ENCODE results near the gene ATP2B2.
A peak's percentile ranks its signal among the peaks of the same experiment; 100 is the strongest.
"Not testable (repeated sequence)": the region's sequence is repeated elsewhere in the genome, so short reads cannot be mapped to it uniquely, and the experiment has no call there.

ATP2B2 gene

DNA sequence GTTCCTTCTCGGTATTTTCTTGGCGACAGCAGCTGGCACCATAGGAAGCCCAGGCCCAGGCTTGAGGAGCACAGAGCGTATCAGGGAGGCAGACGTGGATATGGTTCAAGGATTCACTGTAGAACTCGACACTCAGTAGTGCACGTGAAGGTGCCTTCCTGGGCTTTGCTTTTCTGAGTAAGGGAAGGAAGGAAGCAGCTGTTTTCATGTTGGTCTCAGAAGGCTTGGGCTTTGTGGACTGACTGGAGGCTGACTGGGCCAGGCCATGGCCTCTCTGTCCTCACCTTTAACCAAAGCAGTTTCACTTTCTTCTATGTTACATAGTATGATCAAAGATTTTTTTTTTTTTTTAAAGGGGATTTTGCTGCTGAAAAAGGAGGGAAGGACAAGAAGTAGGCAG is 205.7 kb downstream of the ATP2B2 start:
- no peaks in the 10 kb centered on the region for H3K9me3 Mint-ChIP-seq (ENCODE audit: low read depth)
- H3K4me3 Mint-ChIP-seq = no peak overlapping the region
- H3K27me3 Mint-ChIP-seq = no peaks in the 10 kb centered on the region
- peaks cover 10% of the 10 kb centered on the region for H3K4me1 Mint-ChIP-seq (ENCODE audit: low read depth)
- H3K27ac Mint-ChIP-seq = peak overlapping the region; percentile 47
- H3K36me3 Mint-ChIP-seq = peaks cover 6% of the 10 kb centered on the region

DNA sequence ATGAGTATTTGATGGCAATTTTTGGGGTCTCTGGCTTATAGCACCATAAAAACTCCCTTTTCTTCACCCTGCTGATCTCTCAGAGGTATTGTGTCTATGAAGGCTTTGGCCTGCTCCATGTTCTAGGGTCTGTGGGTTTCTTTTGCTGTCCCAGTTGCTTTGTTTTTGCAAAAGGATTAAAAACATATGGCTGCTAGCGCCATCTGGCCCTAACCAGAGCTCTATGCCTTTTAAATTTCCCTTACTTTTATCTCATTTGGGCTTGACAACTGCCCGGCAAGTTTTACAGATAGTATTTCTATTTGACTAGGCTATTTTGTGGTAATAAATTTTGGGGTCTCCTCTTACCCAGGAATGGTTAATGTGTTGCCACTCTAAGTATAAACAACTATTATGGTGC is 206.2 kb downstream of the ATP2B2 start:
- Mint-ChIP-seq H3K27me3 (no peaks in the 10 kb centered on the region), H3K4me1 (ENCODE audit: low read depth) (peaks cover 10% of the 10 kb centered on the region), H3K4me3 (no peak overlapping the region), H3K9me3 (ENCODE audit: low read depth) (no peaks in the 10 kb centered on the region), H3K36me3 (peaks cover 6% of the 10 kb centered on the region), H3K27ac (peak overlapping the region; percentile 47)

DNA sequence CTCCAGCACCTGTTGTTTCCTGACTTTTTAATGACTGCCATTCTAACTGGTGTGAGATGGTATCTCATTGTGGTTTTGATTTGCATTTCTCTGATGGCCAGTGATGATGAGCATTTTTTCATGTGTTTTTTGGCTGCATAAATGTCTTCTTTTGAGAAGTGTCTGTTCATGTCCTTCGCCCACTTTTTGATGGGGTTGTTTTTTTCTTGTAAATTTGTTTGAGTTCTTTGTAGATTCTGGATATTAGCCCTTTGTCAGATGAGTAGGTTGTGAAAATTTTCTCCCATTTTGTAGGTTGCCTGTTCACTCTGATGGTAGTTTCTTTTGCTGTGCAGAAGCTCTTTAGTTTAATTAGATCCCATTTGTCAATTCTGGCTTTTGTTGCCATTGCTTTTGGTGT is 207.3 kb downstream of the ATP2B2 start:
- H3K9me3 Mint-ChIP-seq (ENCODE audit: low read depth); H3K36me3 Mint-ChIP-seq: not testable (repeated sequence)

DNA sequence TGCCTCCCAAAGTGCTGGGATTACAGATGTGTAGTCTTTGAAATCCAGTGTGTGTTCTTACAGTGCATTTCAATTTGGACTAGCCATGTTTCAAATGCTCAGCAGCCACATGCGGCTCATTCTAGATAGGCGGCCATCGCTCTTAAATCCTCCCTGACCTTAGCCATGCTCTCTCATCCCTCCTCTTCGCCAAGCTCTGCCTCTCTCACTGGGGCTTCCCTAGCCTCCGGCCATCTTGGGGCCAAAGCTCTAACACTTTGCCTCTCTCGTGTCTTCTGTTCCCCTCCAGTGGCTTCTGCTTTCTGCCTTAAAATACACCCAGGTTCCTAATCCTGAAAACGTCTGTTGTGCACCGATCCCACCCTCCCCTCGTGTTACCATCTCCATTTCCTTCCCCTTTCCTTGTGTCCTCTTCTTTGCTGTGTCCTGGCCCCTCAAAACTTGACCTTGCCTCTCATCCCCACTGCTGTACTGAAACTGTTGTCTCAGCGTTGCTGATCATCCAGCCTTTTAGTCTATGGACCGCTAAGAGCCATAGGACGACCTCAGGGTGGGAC is 211.3 kb downstream of the ATP2B2 start:
- no peaks in the 10 kb centered on the region for H3K27me3 Mint-ChIP-seq
- H3K9me3 Mint-ChIP-seq (ENCODE audit: low read depth) = no peaks in the 10 kb centered on the region
- peak overlapping the region; percentile 61 for H3K27ac Mint-ChIP-seq
- no peak overlapping the region for H3K4me3 Mint-ChIP-seq
- peaks cover 6% of the 10 kb centered on the region for H3K36me3 Mint-ChIP-seq
- H3K4me1 Mint-ChIP-seq (ENCODE audit: low read depth) = peaks cover 8% of the 10 kb centered on the region

More for the DNA sequence above, 207.3 kb downstream of the ATP2B2 start:
- not testable (repeated sequence) for H3K4me3 Mint-ChIP-seq, H3K27me3 Mint-ChIP-seq, H3K27ac Mint-ChIP-seq
- peaks cover 10% of the 10 kb centered on the region for H3K4me1 Mint-ChIP-seq (ENCODE audit: low read depth)

DNA sequence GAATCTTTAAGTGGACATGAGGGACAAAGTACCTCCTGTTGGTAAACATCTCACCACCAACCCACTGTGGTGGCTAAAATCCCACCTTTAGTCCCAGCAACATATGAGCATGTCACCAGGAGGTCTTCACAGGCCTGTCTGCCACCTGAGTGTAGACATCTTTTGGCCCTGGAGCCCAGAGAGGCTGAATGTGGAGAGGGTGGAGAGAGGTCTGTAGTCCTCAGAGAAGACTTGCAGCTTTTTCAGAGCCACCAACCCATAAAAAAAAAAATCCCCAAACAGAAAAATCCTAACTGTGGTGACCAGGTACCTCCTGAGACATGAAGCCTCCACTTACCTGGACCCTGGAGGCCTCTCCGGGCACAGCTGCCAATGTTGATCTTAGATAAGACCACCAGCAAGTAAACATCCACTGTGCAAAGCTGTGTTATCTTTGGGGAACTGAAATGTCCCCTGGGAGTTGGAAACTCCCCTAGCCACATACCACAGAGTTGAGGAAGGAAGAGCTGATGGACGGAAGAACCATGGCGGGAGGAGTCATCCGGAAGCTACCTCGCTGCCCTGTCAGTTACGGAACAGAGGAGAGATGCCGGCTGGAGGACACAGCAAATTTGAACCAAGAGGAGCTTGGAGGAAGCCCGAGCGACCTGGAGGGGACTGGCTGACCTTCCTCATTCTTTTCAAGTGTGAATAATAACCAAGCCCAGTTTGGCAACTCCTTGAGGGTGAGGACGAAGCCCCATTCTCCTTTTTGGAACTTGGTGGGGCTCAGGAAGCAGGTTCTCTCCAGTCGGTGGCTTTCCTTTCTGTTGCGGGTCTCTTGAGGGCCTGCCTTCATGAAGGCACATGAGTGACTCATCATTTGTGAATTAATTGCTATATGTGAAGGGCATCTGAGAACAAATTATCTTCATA is 212.6 kb downstream of the ATP2B2 start, which contains the start of gene GHRL:
GHRL (minus strand) TSS at position 443 of the 915 bp plus-strand sequence. CDS start 2,767 bp downstream, outside the sequence.
- no peaks in the 10 kb centered on the region for H3K9me3 Mint-ChIP-seq (ENCODE audit: low read depth)
- H3K4me1 Mint-ChIP-seq (ENCODE audit: low read depth) = peaks cover 5% of the 10 kb centered on the region
- H3K36me3 Mint-ChIP-seq = peaks cover 6% of the 10 kb centered on the region
- no peaks in the 10 kb centered on the region for H3K27me3 Mint-ChIP-seq
- H3K4me3 Mint-ChIP-seq = no peak within 1 kb of the TSS
- H3K27ac Mint-ChIP-seq = peak within 1 kb of the TSS; percentile 68

DNA sequence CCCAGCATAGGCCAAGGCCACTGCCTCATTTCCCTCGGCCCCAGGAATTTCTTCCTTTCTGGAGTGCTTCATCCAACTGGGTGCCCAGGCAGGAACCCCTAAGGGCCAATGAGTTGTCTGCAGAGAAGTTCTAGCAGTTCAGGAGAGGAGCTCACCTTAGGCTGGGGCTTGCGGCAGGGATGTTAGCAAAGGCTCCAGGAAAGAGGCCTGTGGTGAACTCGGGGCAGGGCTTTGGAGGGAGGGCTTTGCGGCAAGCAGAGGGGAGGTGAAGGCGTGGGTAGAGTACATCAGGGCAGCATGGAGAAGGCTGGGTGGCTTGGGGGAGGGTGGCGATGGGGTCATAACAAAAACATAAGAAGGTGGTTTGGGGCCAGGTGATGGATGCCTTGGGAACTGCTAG is 213.7 kb downstream of the ATP2B2 start:
- H3K9me3 Mint-ChIP-seq (ENCODE audit: low read depth) = no peaks in the 10 kb centered on the region
- no peak overlapping the region for H3K4me3 Mint-ChIP-seq
- H3K27me3 Mint-ChIP-seq = no peaks in the 10 kb centered on the region
- peaks cover 6% of the 10 kb centered on the region for H3K36me3 Mint-ChIP-seq
- peak overlapping the region; percentile 46 for H3K27ac Mint-ChIP-seq
- H3K4me1 Mint-ChIP-seq (ENCODE audit: low read depth) = peaks cover 7% of the 10 kb centered on the region

DNA sequence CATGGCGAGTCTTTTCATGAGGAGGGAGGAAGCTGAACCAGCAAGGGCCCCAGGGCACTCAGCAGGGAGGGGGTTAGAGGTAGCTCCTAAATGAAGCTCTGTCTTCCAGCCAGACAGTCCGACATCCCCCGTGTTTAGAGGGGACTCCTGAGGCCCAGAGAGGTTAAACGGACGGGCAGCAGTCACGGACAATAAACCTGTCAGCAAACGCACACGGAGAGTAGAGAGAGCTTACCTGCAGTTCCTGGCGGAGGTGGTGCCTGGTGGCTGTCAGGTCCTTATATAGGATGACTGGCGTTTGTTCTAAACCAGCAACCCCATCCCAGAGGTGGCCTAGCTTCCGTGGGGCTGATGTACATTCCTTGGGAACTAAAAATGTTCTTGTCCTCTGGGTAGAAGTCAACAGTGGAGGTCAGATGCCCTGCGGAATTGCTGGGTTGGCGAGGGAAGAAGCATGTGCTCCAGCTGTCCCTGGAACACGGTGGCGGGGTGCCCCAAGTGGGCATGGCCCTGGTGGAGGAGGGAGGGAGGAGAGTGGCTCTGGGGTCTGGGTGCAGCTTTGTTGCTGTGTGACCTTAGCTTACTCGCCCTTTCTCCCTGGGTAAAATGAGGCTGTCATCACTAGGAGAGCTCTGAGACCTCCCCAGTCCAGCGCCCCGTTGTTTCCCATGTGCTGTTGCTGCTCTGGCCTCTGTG is 214.8 kb downstream of the ATP2B2 start:
- Mint-ChIP-seq H3K4me1 (ENCODE audit: low read depth) (peaks cover 7% of the 10 kb centered on the region), H3K27ac (no peak overlapping the region), H3K36me3 (peaks cover 6% of the 10 kb centered on the region), H3K27me3 (no peaks in the 10 kb centered on the region), H3K4me3 (no peak overlapping the region), H3K9me3 (ENCODE audit: low read depth) (no peaks in the 10 kb centered on the region)

DNA sequence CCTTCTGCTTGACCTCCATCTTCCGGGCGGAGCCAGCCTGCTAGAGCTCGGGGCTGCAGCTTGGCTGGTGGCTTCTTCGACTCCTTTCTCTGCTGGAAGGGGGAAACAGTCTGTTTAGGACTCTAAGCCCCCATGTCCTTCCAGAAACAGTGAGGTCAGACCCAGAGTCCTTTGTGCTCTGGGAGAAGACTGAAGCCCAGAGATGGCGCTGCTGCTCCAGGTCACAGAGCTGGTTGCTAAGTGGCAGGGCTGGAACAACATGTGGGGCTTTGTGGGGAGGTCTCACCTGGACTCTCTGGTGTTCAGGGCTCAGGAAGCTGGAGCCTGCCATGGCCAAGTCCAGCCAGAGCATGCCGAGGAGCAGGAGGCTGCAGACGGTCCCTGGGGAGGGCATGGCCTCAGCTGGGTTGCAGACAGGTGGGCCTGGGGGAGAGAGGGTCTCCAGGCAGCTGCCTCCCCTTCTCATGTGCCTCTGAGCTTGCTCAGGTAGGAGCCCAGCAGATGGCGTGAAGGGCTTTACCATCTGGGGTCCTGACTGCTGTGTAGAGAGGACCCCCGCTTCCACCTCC is 215.5 kb downstream of the ATP2B2 start:
- Mint-ChIP-seq H3K36me3 (peaks cover 1% of the 10 kb centered on the region), H3K27ac (no peak overlapping the region), H3K4me3 (no peak overlapping the region), H3K4me1 (ENCODE audit: low read depth) (peaks cover 10% of the 10 kb centered on the region), H3K27me3 (no peaks in the 10 kb centered on the region), H3K9me3 (ENCODE audit: low read depth) (no peaks in the 10 kb centered on the region)

DNA sequence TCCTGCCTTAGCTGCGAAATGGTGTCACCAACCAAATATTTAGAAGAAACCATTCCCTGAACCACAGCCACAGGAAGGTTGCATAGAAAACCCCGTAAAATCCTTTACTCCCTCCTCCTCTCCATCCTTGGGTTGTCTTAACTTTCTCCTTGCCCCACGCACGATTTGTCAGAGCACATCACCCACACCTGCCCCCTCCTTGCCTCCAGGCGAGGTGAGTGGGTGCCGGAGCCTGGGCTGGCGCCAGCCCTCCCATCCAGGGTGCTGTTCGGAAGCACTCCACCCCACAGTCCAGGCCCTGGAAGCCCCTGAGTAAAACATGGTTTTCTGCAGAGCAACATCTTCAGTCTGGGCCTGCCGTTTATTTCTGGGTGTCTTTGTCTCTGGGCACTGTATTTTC is 216.3 kb downstream of the ATP2B2 start:
- Mint-ChIP-seq H3K4me3 (no peak overlapping the region), H3K4me1 (ENCODE audit: low read depth) (peaks cover 18% of the 10 kb centered on the region), H3K36me3 (no peaks in the 10 kb centered on the region), H3K27ac (no peak overlapping the region), H3K9me3 (ENCODE audit: low read depth) (no peaks in the 10 kb centered on the region), H3K27me3 (no peaks in the 10 kb centered on the region)

DNA sequence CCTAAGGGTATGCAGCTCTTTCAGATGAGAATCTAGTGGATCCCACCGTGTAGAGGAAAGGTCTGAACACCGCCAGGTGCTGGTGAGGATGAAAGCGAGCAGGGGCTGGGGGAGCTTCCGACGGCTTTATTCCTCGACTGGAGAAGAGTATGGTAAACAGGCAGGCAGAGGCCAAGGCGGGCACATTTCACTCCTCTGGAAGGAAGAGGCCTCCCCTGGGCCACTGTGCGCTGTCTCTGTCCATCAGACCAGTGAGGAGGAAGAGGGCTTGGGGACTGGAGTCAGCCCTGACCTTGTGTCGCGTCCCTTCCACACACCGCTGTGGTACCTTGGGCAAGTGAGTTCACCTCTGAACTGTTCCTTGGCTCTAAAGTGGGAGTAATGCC is 216.8 kb downstream of the ATP2B2 start:
- Mint-ChIP-seq H3K4me3 (no peak overlapping the region), H3K27me3 (no peaks in the 10 kb centered on the region), H3K4me1 (ENCODE audit: low read depth) (peaks cover 23% of the 10 kb centered on the region), H3K9me3 (ENCODE audit: low read depth) (no peaks in the 10 kb centered on the region), H3K36me3 (no peaks in the 10 kb centered on the region), H3K27ac (no peak overlapping the region)

DNA sequence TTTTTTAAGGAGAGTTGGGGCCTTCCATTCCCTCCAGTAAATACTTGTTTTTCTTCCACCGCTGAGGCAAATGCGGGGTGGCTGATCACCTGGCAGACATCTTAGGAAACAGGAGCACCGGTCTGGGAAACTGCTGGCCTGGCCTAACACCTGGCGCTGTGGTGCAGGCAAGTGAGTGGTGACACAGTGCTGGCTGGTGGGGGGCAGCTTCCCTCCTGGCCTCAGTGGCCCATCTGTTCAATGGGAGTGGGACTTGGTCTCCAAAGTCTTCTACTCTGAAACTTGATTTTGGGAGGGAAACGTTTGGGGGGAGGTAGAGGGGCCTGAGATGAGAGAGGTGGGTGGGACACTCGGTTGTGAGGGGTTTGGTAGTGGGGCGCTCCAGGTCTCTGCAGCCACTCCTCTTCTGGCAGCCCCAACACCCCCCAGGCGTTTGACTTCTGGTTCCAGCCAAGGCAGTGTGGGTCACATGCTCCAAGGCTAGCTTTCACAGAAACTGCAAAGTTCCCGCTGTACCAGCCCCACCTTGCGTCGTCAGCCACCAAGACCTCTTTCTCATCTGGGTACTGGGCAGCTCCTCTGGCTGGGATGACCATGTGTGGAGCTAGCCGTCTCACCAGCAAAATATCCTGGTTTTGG is 217.3 kb downstream of the ATP2B2 start:
- H3K27me3 Mint-ChIP-seq = no peaks in the 10 kb centered on the region
- H3K36me3 Mint-ChIP-seq = no peaks in the 10 kb centered on the region
- no peak overlapping the region for H3K4me3 Mint-ChIP-seq
- H3K9me3 Mint-ChIP-seq (ENCODE audit: low read depth) = no peaks in the 10 kb centered on the region
- no peak overlapping the region for H3K27ac Mint-ChIP-seq
- H3K4me1 Mint-ChIP-seq (ENCODE audit: low read depth) = peaks cover 26% of the 10 kb centered on the region

DNA sequence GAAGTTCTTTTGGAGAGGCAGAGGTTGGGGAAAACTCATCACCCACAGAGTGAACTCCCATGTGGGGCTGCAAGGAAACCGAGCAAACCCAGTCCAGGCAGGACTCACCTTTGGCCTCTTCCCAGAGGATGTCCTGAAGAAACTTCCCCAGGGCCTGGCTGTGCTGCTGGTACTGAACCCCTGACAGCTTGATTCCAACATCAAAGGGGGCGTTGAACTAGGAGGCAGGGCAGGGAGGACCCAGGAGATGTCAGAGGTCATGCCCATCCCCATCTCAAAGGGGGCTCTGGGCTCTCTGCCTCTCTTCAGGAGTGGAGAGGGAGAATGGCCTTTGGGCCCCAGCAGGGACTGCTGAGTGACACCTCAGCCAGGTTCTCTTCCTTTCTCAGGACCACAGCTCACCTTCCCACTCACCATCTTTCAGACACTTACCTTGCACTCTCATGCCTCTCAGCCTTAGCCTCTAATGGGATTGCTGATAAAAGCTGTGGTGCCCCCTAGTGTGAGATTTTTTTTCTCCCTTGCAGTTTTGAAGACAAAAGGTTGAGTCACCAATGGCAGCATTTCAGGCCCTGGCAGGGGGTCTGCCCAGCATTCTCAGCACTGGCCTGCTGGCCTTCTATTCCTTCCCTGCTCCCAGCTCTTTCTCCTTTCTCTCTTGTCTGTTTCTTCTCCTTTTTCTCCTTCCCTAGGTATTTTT is 218.6 kb downstream of the ATP2B2 start:
- no peaks in the 10 kb centered on the region for H3K27me3 Mint-ChIP-seq
- peaks cover 29% of the 10 kb centered on the region for H3K4me1 Mint-ChIP-seq (ENCODE audit: low read depth)
- no peaks in the 10 kb centered on the region for H3K9me3 Mint-ChIP-seq (ENCODE audit: low read depth)
- no peak overlapping the region for H3K27ac Mint-ChIP-seq
- no peaks in the 10 kb centered on the region for H3K36me3 Mint-ChIP-seq
- H3K4me3 Mint-ChIP-seq = no peak overlapping the region

DNA sequence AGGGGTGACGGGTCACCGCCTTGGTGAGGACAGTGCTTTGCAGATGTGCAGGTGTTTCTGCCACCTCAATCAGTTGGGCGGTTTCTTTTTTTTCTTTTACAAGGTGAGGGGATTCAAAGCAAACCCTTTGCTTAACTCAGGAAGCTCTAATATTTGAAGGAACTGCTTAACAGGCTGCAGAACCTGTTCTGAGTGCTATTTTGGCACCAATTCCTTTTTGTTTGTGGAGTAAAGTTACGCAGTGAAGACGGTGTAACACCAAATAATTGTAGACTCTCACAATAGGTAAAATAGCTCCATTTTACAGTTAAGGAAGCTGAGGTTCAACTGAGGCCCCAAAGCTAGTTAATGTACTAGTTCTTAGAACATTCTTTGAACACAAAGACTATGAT is 219.3 kb downstream of the ATP2B2 start:
- Mint-ChIP-seq H3K27me3 (no peaks in the 10 kb centered on the region), H3K27ac (no peak overlapping the region), H3K4me3 (no peak overlapping the region), H3K36me3 (no peaks in the 10 kb centered on the region), H3K9me3 (ENCODE audit: low read depth) (no peaks in the 10 kb centered on the region), H3K4me1 (ENCODE audit: low read depth) (peaks cover 29% of the 10 kb centered on the region)

Measured in activated naive CD8-positive, alpha-beta T cell (primary cell).